HG03196 (cell line): Measurements from ENCODE around the gene PGBD4.

ENCODE experiments used
- ATAC-seq: cut with Tn5 transposase; IDR thresholded peaks from one replicate; pipeline ENCODE4 v1.9.1; 2021; ENCODE audit not compliant: unreplicated experiment

Gene PGBD4

GRCh38 chr15:34101366-34102174, at the start of gene PGBD4, which contains the start of gene EMC7:
Gene PGBD4, plus strand, starts transcription at chr15:34102083. Its CDS starts 449 bp downstream, at chr15:34102532.
Gene EMC7, minus strand, starts transcription at chr15:34101862. Its CDS starts 23 bp downstream, at chr15:34101839.
- peak; percentile 95 for ATAC-seq

GRCh38 chr15:34054081-34054707, 47.7 kb upstream of the PGBD4 start:
- ATAC-seq = no peak

DNA sequence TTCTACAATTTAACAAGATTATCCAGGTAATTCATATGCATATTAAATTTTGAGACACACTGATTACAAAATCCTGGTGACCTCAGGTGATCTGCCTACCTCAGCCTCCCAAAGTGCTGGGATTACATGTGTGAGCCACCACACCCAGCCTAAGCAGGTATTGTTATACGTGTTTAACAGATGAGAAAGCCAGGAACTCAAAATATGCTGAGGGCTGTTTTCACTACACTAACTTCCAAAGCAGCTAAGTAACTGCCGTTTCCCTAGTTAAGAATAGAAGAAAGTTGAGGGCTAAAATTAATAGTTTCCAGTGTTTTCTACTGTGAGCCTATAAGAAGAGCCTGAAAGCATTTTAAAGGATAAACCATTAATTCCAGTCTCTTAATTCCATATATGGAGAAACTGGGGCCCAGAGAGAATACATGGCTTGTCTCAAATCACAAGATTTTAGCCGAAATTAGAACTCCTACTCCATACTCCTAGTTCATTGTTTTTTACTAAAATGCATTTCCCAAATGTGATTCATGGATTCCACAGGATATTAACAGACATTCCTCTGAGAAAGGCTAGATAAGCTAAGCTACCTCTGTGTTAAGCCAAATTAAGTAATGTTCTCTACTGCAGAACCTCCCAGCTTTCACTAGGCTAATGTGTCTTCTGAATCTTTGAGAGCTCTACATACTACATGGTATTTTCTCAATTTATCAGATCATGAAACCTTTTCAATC, 45.9 kb upstream of the PGBD4 start:
- no peak for ATAC-seq

GRCh38 chr15:34056911-34057310, 45.0 kb upstream of the PGBD4 start:
- no peak for ATAC-seq

DNA sequence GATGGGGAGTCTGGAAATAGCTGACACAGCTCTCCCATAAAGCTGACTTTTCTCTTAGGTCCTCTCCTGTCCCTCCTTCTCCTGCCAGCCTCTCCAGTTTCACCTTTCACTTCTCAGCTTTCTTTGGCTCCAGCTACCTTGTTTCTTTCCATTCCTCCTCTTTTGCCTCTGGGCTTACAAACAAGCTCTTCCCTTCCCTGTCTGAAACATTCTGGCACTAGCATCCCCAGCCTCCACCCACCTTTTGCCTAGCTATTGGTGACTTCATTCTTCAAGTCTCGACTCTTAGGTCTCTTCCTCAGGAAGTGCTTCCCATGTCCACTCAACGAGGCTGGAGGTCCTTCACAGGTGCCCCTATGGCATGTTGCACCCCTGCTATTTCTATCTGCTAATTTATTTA, 42.4 kb upstream of the PGBD4 start:
- ATAC-seq = no peak

DNA sequence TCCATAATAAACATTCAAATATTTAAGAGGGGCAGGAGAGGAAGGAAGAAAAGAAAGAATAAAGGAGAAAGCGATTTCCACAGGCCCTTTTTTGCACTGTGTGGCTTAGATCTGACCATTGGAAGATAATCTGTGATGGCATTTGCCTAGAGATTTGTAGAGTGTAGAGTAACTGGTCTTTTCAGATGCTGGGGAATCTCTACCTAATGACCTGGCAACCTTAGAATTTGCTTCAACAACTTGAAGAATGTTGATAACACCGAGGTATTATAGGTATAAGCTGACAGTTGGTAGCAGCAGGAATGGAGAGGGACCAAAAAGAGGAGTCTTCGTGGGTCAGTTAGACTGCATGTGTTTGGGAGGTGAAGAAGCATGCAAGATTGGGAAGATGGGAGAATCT, 41.9 kb upstream of the PGBD4 start:
- ATAC-seq = no peak

DNA sequence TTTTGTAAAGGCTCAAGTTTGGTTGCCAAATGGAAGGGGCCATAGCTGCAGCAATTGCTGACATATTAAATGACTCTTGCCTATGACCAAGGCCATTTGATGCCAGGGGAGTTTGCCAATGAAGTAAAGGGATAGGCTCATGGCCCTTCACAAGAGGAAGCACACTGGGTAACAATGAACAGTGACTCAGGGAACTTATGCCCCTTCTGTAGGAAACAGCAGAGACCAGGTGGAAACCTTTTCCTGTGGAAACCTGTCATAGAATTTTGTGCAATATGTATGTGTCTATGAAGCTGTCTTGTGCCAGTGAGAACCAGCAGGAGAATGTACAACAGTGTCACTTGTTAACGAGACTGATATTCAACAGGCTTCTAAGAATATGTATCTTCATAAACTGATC, 37.4 kb upstream of the PGBD4 start:
- ATAC-seq = no peak

- no peak for ATAC-seq
These were observed 36.6 kb upstream of the PGBD4 start for GRCh38 chr15:34065261-34065660.

- ATAC-seq = no peak
These were observed 35.9 kb upstream of the PGBD4 start for GRCh38 chr15:34065941-34066340.

DNA sequence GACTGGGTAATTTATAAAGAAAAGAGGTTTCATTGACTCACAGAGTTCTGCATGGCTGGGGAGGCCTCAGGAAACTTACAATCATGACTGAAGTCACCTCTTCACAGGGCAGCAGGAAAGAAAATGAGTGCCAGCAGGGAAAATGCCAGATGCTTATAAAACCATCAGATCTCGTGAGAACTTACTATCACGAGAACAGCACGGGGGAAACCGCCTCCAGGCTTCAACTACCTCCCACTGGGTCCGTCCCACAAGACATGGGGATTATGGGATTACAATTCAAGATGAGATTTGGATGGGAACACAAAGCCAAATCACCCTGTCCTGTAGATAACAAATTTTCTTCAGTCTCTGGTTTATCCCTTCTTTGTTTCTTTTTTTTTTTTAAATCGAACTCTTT, 31.9 kb upstream of the PGBD4 start:
- ATAC-seq = no peak

GRCh38 chr15:34076785-34077184, 25.1 kb upstream of the PGBD4 start:
- no peak for ATAC-seq

DNA sequence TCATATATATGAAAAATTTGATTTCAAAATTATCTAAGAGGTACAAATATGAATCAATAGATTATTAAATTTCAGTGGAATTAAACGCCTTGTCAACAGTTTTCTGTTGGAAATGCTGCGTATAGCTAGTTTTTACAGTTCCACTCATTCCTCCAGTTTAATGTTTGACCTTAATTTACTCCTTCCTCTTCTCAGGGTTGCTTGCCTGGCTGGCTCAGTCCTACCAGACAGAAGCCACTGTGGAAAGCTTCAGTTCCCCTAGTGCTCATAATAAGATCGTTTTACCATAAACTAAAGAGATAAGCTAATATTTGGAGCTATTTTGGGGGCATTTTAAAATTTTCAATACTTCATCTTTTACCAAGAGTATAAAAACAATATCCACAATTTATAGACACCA, 23.0 kb upstream of the PGBD4 start:
- ATAC-seq = no peak

DNA sequence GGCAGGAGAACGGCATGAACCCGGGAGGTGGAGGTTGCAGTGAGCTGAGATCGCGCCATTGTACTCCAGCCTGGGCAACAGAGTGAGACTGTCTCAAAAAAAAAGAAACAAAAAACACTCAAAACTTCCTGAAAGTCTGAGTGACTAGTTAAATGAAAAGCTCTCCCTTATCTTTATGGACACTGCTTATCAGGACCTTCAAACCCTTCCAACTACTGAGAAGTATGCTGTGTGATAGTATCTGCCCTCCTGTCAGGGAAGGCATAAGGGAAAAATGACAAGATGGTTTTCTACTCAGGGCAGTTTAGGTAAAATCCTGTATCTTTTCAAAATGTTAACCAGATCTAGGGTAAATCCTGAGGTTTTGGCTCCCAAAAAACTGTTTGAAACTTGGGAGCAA, 22.0 kb upstream of the PGBD4 start:
- ATAC-seq = no peak

DNA sequence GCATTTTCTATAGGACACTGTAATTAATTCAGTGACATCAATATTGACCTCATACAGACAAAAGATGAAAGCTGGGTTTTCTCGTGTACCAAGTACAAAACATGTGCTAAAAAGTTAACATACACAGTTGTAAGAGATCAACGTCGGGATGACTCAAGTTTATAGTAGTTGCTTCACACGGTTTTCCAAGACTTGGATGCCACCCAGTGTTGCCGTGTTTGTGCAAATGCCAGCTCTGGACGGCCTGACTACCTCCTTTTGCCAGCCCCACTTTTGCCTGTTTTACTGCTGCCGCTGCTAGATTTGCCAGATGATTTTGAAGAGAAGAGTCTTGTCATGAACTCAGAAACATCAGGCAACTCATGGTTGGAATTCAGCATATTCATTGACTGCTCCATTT, 17.8 kb upstream of the PGBD4 start:
- ATAC-seq = no peak

DNA sequence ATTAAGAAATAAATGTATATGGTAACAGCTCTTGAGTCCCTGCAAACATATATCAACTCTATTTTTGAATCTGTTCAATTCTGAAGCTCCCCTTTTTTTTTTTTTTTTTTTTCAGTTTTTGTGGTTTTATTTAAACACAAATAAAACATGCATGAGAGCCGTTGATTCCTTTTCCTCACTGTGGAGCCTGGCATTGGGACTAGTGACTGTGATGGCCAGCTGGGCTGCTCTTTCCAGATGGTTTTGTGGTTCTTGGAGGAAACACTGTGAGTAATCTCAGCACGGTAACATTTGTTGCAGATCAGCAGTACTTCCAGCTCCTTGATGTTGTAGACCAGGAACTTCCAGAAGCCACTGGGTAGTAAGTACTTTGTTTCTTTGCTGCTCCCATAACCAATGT, 16.1 kb upstream of the PGBD4 start:
- ATAC-seq = no peak

DNA sequence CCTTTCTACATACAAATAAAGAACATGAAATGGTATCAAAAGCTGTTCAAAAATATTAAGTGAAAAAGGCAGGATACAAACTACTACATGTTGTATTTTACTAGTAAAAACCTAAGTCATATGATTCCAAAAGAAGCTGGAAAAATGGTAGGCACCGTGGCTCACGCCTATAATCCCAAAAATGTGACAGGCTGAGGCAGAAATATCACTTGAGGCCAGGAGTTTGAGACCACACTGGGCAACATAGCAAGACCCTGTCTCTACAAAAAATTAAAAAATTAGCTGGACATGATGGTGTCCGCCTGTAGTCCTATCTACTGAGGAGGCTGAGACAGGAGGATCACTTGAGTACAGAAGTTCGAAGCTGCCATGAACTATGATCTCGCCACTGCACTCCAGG, 2.0 kb upstream of the PGBD4 start:
- ATAC-seq = no peak

DNA sequence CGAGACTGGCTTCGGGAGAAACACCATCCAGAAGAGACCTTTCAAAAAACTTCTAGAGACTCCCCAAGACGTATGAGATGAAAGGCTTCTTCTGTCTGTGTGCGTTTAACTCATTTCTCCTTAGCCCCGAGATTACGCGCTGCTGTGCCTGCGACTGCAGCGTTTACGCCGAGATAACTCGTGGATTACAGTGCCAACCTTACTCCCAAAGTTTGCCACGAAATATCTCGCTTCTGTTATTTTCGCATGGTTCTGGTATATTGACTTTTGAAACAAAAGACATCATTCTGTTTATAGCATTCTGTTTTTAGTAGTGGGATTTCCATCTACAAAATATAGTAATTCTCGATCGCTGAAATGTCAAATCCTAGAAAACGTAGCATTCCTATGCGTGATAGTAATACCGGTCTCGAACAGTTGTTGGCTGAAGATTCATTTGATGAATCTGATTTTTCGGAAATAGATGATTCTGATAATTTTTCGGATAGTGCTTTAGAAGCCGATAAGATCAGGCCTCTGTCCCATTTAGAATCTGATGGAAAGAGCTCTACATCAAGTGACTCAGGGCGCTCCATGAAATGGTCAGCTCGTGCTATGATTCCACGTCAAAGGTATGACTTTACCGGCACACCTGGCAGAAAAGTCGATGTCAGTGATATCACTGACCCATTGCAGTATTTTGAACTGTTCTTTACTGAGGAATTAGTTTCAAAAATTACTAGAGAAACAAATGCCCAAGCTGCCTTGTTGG, 467 bp downstream of the PGBD4 start:
- ATAC-seq = peak; percentile 11

- no peak for ATAC-seq
These were observed 4.5 kb downstream of the PGBD4 start for GRCh38 chr15:34106423-34106822.

DNA sequence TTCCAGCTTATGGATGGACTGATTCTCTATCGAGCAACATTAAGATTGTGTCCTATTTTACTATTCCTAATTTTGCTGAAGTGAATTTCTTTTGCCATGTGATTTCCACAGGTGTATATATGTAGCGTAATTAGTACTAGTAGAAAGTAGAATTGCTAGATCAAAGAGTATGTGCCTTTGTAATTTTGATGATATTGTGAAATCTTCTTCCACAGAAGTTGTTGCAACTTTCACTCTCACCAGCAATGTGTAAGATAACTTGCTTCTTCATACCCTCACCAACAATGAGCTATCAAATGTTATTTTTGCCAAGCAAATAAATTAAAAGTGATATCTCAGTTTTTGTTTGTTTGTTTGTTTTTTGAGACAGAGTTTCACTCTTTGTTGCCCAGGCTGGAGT, 5.4 kb downstream of the PGBD4 start:
- ATAC-seq = no peak

DNA sequence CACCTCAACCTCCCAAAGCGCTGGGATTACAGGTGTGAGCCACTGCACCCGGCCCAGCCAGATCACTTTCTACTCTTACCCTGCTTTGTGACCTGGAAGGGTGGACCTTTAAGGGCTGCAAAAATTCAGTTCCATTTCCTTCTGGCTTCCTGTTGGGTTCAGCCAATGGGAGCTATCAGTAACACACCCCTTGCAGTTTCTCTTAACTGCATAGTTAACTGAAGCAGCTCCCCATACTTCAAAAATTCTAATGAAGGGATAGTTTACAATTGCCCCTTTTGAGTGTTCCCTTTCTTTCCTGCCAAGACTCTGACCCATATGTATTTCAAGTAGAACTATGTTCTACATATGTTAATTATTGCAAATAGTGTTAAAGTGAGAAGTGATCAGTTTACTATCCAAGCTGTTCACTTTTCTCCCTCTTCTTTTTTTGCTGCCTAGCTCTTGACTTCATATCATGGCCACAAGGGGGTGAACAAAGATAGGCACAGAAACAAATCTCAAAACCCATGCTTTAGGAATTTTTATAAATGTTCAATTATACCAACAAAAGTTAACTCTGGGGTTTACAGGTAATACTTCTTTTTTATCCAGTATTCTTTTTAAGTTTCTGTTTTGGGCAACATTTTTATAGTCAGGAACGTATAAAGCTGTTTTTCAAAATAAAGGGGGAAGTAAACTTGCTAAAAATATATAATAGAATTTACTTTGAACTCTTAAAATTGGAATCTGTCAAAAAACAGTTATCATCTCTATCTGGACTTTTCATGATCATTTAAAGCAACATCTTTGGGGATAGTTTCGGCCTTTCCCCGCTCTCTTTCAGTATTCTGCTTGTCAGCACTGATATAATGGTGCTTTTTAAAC, 8.1 kb downstream of the PGBD4 start:
- ATAC-seq = no peak
